Natural killer cell treated with Interleukin-12 subunit alpha and Interleukin-12 subunit beta and Interleukin-15 and Interleukin-18, amount 100 ng/mL, for 72 hours (primary cell): ENCODE data around the gene PLEKHG2. TPM values are rescaled to one million over a fixed set of nuclear protein-coding genes. Genes with fewer than 3 reads are reported as not detected.
A peak's percentile ranks its signal among the peaks of the same experiment; 100 is the strongest.

ENCODE experiments used
- ATAC-seq, 2 donors: fragments of 150-1000 bp; cut with Tn5 transposase in 1 of 2; sonication (Bioruptor Pico), chemical (Tn5 transposase) in 1 of 2; 2 replicates each; pipeline ENCODE4 v1.10.0; 2021
- DNase-seq: peaks from one replicate; pipeline ENCODE4 v3.0.0; 2022; ENCODE audit warnings: low spot score
- H3K27ac Mint-ChIP-seq, 2 donors: 1 replicate in 1 of 2; 2 replicates in 1 of 2; pipeline ENCODE4 v1.8.0; 2022; ENCODE audit warnings: mixed read lengths in 2 of 2, mild to moderate bottlenecking in 1 of 2, moderate library complexity in 1 of 2
- H3K27me3 Mint-ChIP-seq, 2 donors: 1 replicate in 1 of 2; 2 replicates in 1 of 2; pipeline ENCODE4 v1.8.0; 2022; ENCODE audit warnings: mixed read lengths in 2 of 2
- H3K36me3 Mint-ChIP-seq: one replicate; pipeline ENCODE4 v1.8.0; 2022; ENCODE audit warnings: mixed read lengths
- H3K4me1 Mint-ChIP-seq, 2 donors: 1 replicate in 1 of 2; 2 replicates in 1 of 2; pipeline ENCODE4 v1.8.0; 2022; ENCODE audit warnings: low read depth in 2 of 2, mixed read lengths in 2 of 2, mild to moderate bottlenecking in 1 of 2
- H3K4me3 Mint-ChIP-seq: one replicate; pipeline ENCODE4 v1.8.0; 2022; ENCODE audit warnings: mixed read lengths
- H3K9me3 Mint-ChIP-seq: 2 replicates; pipeline ENCODE4 v1.8.0; 2022; ENCODE audit warnings: mixed read lengths
- total RNA-seq, 2 donors: library from RNA; stranded (reverse); gene quantifications; one replicate each; pipeline ENCODE4 v1.2.3, GENCODE V29; 2022

PLEKHG2 gene
- total RNA-seq, 2 donors from 2014 or later: 30.8 to 68.1 TPM

GRCh38 chr19:39380521-39381502 lies 31.7 kb upstream of the PLEKHG2 start:
- no peak overlapping the region for H3K27ac Mint-ChIP-seq
- DNase-seq (no peak), ATAC-seq (no peak)
- H3K36me3 Mint-ChIP-seq: peaks cover 21% of the 10 kb centered on the region
- H3K9me3 Mint-ChIP-seq: no peaks in the 10 kb centered on the region
- H3K4me3 Mint-ChIP-seq: no peak overlapping the region
- peaks cover 0 to 4% of the 10 kb centered on the region in 2 donors for H3K4me1 Mint-ChIP-seq
- H3K27me3 Mint-ChIP-seq: no peaks in the 10 kb centered on the region

- Mint-ChIP-seq H3K27me3 (no peaks in the 10 kb centered on the region), H3K9me3 (no peaks in the 10 kb centered on the region), H3K27ac (peak overlapping the region in 1 of 2 donors; percentile 57), H3K4me3 (no peak overlapping the region), H3K4me1 (peaks cover 8 to 12% of the 10 kb centered on the region in 2 donors), H3K36me3 (peaks cover 22% of the 10 kb centered on the region)
- DNase-seq (no peak), ATAC-seq (no peak)
Measured at GRCh38 chr19:39381910-39382611, 30.4 kb upstream of the PLEKHG2 start.

- Mint-ChIP-seq H3K4me1 (peaks cover 10 to 13% of the 10 kb centered on the region in 2 donors), H3K36me3 (peaks cover 20% of the 10 kb centered on the region), H3K27ac (peak overlapping the region in 1 of 2 donors; percentile 57), H3K4me3 (no peak overlapping the region), H3K9me3 (no peaks in the 10 kb centered on the region), H3K27me3 (no peaks in the 10 kb centered on the region)
- ATAC-seq (peak in 1 of 2 donors; percentile 12), DNase-seq (no peak)
Measured at GRCh38 chr19:39382991-39383828, 29.3 kb upstream of the PLEKHG2 start.

GRCh38 chr19:39384839-39385568 lies 27.5 kb upstream of the PLEKHG2 start:
- Mint-ChIP-seq H3K36me3 (peaks cover 21% of the 10 kb centered on the region), H3K4me3 (no peak overlapping the region), H3K4me1 (peaks cover 17 to 24% of the 10 kb centered on the region in 2 donors), H3K9me3 (no peaks in the 10 kb centered on the region), H3K27ac (peak overlapping the region in 1 of 2 donors; percentile 45), H3K27me3 (no peaks in the 10 kb centered on the region)
- ATAC-seq (no peak), DNase-seq (no peak)

GRCh38 chr19:39385629-39386411 lies 26.6 kb upstream of the PLEKHG2 start:
- Mint-ChIP-seq H3K4me1 (peaks cover 22 to 28% of the 10 kb centered on the region in 2 donors), H3K36me3 (peaks cover 20% of the 10 kb centered on the region), H3K9me3 (no peaks in the 10 kb centered on the region), H3K27ac (peak overlapping the region; percentile 36 to 54), H3K27me3 (no peaks in the 10 kb centered on the region), H3K4me3 (no peak overlapping the region)
- DNase-seq (no peak), ATAC-seq (no peak)

GRCh38 chr19:39386557-39386956 lies 25.9 kb upstream of the PLEKHG2 start:
- Mint-ChIP-seq H3K9me3 (no peaks in the 10 kb centered on the region), H3K27me3 (no peaks in the 10 kb centered on the region), H3K4me1 (peaks cover 26 to 28% of the 10 kb centered on the region in 2 donors), H3K36me3 (peaks cover 12% of the 10 kb centered on the region), H3K27ac (peak overlapping the region; percentile 36 to 54), H3K4me3 (no peak overlapping the region)
- ATAC-seq: no peak
- DNase-seq: no peak

- H3K9me3 Mint-ChIP-seq: no peaks in the 10 kb centered on the region
- H3K27me3 Mint-ChIP-seq: no peaks in the 10 kb centered on the region
- no peak overlapping the region for H3K4me3 Mint-ChIP-seq
- no peak for DNase-seq
- peaks cover 27 to 37% of the 10 kb centered on the region in 2 donors for H3K4me1 Mint-ChIP-seq
- peaks cover 12% of the 10 kb centered on the region for H3K36me3 Mint-ChIP-seq
- ATAC-seq: no peak
- peak overlapping the region; percentile 33 to 97 for H3K27ac Mint-ChIP-seq
Measured at GRCh38 chr19:39388657-39389056, 23.8 kb upstream of the PLEKHG2 start.

GRCh38 chr19:39389631-39390414 lies 22.6 kb upstream of the PLEKHG2 start:
- Mint-ChIP-seq H3K4me3 (peak overlapping the region; percentile 99), H3K27me3 (no peaks in the 10 kb centered on the region), H3K4me1 (peaks cover 27 to 40% of the 10 kb centered on the region in 2 donors), H3K36me3 (peaks cover 12% of the 10 kb centered on the region), H3K9me3 (no peaks in the 10 kb centered on the region), H3K27ac (peak overlapping the region; percentile 93 to 97)
- DNase-seq: no peak
- ATAC-seq: no peak

GRCh38 chr19:39390451-39390750 lies 22.1 kb upstream of the PLEKHG2 start:
- H3K27ac Mint-ChIP-seq: peak overlapping the region; percentile 93 to 97
- DNase-seq (no peak), ATAC-seq (no peak)
- H3K9me3 Mint-ChIP-seq: no peaks in the 10 kb centered on the region
- peaks cover 27 to 44% of the 10 kb centered on the region in 2 donors for H3K4me1 Mint-ChIP-seq
- H3K36me3 Mint-ChIP-seq: peaks cover 17% of the 10 kb centered on the region
- peak overlapping the region; percentile 99 for H3K4me3 Mint-ChIP-seq
- H3K27me3 Mint-ChIP-seq: no peaks in the 10 kb centered on the region

- no peaks in the 10 kb centered on the region for H3K27me3 Mint-ChIP-seq
- H3K4me3 Mint-ChIP-seq: peak within 1 kb of the TSS; percentile 99
- peak within 1 kb of the TSS; percentile 93 to 97 for H3K27ac Mint-ChIP-seq
- peaks cover 27 to 46% of the 10 kb centered on the region in 2 donors for H3K4me1 Mint-ChIP-seq
- no peaks in the 10 kb centered on the region for H3K9me3 Mint-ChIP-seq
- peak; percentile 98 to 99 for ATAC-seq
- H3K36me3 Mint-ChIP-seq: peaks cover 17% of the 10 kb centered on the region
- peak; percentile 97 for DNase-seq
Measured at GRCh38 chr19:39390751-39391437, 21.6 kb upstream of the PLEKHG2 start, which contains the start of the genes MED29 and PAF1. MED29 (plus strand) TSS chr19:39391378; CDS start chr19:39391423, 45 bp downstream. PAF1 (minus strand) TSS chr19:39391106; CDS start chr19:39390864, 242 bp downstream.
